GM21786 (cell line): ENCODE results near the gene OR51B2.
"Not testable (repeated sequence)": the region's sequence is repeated elsewhere in the genome, so short reads cannot be mapped to it uniquely, and the experiment has no call there.

ENCODE experiments used
- ATAC-seq: cut with Tn5 transposase; IDR thresholded peaks from one replicate; pipeline ENCODE4 v1.9.1; 2021; ENCODE audit not compliant: unreplicated experiment

Gene OR51B2

DNA sequence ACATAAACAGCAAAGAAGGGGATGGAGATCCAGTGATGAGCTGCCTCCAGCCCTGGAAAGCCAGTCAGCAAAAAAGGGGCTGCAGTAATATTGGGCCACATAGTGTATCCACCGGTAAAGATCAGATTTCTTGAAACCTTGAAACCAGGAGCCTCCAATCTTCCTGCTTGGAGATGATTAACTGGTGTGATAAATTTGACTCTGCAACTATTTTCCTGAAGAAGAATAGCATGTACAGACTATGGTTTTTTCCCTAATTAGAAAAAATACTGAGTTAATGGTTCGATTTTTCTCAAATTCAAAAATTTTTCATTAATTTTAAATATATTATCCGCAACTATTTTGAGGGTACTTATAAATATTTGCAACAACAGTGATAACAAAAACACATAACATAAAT is at the start of gene OR51B2:
TSS of gene OR51B2 (minus strand) at position 101 of the 400 bp plus-strand sequence. CDS start at position 101, 0 bp downstream.
- no peak for ATAC-seq

GRCh38 chr11:5369789-5370188 is 45.7 kb upstream of the OR51B2 start:
- peak; percentile 62 for ATAC-seq

- peak; percentile 58 for ATAC-seq
Measured at GRCh38 chr11:5368502-5369043, 44.5 kb upstream of the OR51B2 start.

DNA sequence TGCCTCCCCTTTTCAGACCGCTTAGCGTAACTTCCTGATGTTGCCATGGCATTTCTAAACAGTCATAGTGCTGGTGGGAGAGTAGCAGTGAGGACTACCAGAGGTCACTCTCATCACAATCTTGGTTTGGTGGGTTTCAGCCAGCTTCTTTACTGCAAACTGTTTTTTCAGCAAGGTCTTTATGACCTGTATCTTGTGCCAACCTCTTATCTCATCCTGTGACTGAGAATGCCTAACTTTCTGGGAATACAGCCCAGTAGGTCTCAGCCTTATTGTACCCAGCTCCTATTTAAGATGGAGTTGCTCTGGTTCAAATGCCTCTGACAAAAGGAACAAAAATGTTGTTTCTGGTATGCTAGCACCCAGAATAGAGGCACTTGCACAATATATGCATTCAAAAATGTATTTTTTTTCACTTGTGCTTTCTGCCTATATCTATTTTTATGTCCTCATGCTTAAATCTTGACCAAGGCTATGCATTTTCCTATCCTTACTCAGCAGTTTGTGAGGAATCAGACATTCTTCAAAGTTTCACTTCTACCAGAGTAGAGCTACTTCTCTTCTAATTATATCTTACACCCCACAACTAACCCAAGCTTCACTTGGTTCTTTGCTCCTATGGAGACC is 43.5 kb upstream of the OR51B2 start:
- no peak for ATAC-seq

GRCh38 chr11:5366856-5367255 is 42.8 kb upstream of the OR51B2 start:
- ATAC-seq: no peak

GRCh38 chr11:5366365-5366764 is 42.3 kb upstream of the OR51B2 start:
- not testable (repeated sequence) for ATAC-seq

DNA sequence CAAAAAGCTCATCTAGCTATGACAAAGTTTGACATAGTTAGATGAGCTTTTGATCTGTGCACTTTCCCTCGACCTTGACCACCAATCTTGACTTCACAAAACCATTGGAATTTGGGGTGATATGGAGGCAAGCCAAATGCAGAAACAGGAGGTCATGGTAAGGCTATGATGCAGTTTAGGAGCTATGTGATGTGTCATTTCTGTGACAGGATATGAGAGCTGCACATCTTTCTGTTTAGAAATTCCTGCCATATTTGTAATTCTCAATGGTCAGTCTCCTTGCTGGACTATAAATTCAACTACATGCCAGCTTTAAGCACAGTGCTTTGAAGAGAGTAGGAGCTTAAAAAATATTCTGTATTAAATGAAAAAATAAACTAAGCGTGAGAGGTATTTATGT is 40.1 kb upstream of the OR51B2 start:
- no peak for ATAC-seq

- no peak for ATAC-seq
Measured at GRCh38 chr11:5363679-5364078, 39.6 kb upstream of the OR51B2 start.

GRCh38 chr11:5362017-5362625 is 38.0 kb upstream of the OR51B2 start:
- no peak for ATAC-seq

GRCh38 chr11:5356031-5356430 is 31.9 kb upstream of the OR51B2 start:
- not testable (repeated sequence) for ATAC-seq

DNA sequence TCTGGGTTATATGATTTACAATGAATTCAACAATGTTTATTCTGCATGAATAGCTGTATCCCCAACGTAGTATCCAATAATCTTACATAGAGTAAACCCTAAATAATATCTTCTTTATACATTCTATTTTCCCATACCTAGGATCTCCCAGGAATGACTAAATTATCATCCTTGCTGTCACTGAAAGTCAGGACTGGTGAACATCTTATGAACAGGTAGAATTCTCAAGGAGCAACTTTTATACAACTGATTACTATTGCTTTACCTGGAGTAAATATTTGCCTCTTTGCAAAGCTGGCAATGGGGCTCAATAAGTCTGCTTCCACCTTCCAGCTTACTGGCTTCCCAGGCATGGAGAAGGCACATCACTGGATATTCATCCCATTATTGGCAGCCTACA is 27.1 kb upstream of the OR51B2 start, which contains the start of gene OR51B6:
TSS of gene OR51B6 (plus strand) at position 301 of the 400 bp plus-strand sequence. CDS start at position 301, 0 bp downstream.
- no peak for ATAC-seq

- ATAC-seq: no peak
Measured at GRCh38 chr11:5349550-5349949, 25.5 kb upstream of the OR51B2 start.

DNA sequence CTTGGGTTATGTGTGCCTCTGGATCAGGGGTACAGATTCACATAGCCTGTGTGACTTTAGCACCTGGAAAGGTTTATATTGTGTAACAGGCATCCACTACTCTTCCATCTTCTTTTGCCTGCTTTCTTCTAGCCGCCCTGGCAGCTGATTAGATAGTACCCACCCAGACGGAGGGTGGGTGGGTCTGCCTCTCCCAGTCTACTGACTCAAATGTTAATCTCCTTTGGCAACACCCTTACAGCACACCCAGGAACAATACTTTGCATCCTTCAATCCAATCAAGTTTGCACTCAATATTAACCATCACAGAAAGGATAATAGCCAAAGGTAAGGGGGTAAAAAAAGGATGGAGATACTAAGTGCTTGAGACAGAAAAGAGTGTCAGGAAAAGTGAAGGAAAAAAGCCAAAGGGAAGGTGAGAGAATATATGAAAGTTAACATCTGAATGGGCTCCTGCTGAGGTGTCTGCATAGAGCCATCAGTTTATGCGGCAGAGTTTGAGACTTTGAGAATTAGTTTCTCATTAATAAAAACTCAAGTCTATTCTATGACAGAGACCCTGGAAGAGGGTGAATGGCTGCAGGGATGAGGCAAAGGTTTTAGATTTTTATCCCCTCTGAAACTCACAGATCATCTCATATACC is 24.6 kb upstream of the OR51B2 start:
- ATAC-seq: no peak

DNA sequence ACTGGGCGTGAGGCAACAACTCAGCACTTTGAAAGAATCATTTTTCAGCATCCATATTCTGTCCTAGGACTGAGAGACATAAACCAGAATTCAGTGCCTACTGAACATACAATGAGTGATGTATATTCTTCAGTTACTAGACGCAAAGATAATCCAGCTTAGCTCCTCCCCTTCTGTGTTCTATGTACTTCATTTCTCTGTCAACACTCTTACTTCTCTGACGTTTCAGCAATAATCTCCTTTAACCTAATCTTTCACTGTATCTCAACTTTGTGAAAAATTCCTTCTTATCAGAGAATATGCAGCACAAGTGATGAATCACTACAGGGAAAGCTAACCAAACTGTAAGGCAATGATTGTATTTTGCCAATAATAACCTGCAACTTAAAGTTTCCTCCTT is 21.7 kb upstream of the OR51B2 start:
- ATAC-seq: no peak

DNA sequence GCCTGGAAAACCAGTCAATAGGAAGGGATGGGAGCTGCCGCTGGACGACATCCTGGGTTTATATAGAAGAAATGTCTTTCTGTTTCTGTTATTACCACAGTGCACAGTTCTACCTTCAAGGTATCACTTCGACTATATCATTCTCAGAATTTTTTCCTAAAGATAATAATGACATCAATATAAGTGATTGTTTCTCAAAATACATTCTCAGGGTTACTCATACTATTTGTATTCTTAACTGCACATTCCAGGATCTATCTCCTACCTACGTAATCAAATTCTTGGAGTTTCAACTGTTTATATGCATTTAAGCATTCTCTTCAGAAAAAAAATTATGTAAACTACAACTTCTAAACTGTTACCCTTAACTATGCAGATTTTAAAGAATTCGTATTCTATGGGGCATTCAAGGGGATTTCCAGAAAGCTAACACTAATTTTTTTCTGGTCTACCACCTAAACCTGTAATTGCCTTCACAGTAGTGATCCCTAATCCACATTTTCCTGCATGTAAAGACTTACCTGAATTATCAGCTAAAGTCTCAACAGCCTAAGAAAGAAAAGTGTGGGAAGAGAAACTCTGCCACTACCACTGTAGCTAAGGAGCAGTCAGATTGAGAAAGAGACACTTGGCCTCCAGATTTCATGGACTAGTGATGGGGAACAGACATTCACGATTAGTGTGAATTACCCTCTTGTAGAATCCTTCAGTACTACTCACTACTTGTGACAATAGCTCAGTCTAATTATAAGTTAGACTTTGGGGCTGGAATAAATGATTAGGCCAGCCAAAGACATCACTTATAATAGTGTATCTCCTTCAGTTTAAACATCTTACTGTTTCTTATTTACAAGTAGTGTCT is 19.6 kb upstream of the OR51B2 start, which contains the start of gene OR51B5:
TSS of gene OR51B5 (minus strand) at position 51 of the 862 bp plus-strand sequence. CDS start at position 51, 0 bp downstream.
- no peak for ATAC-seq

- ATAC-seq: peak; percentile 71
Measured at GRCh38 chr11:5339771-5340322, 15.8 kb upstream of the OR51B2 start.

DNA sequence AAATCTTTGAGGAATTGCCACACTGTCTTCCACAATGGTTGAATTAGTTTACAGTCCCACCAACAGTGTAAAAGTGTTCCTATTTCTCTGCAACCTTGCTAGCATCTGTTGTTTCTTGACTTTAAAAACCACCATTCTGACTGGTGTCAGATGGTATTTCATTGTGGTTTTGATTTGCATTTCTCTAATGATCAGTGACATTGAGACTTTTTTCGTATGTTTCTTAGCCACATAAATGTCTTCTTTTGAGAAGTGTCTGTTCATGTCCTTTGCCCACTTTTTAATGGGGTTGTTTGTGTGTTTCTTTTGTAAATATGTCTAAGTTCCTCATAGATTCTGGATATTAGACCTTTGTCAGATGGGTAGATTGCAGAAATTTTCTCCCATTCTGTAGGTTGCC is 13.2 kb upstream of the OR51B2 start:
- ATAC-seq: peak; percentile 35

DNA sequence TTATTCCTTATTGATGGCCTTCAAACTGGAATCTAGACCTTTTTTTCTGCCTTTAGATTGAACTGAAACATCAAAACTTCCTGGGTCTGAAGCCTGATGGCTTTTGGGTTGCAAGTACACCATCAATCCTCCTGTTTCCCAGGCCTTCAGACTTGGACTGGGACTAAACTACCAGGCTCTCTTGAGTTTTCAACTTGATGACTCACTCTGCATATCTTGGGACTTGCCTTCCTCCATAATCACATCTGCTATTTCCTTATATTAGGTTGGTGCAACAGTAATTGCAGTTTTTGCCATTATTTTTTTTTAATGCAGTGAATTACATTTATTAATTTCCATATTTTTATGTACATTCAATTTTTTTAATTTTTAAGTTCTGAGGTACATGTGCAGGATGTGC is 12.2 kb upstream of the OR51B2 start:
- ATAC-seq: no peak

GRCh38 chr11:5335170-5335569 is 11.1 kb upstream of the OR51B2 start:
- ATAC-seq: no peak

- ATAC-seq: no peak
Measured at GRCh38 chr11:5317292-5317691, 6.8 kb downstream of the OR51B2 start.
